Lower leg skin (tissue), 3 donors: ENCODE data around the gene ZDHHC7.

ENCODE experiments used
- CTCF ChIP-seq, 3 donors: fragments of 450-650 bp; IDR thresholded peaks; one replicate each; pipeline ENCODE4 v1.5.1; 2016; ENCODE audit warnings: antibody characterized with exemption in 3 of 3, mild to moderate bottlenecking in 3 of 3, moderate library complexity in 2 of 3
- POLR2A ChIP-seq, 2 donors: fragments of 450-650 bp; IDR thresholded peaks; one replicate each; pipeline ENCODE4 v1.6.1; 2016 to 2017; ENCODE audit warnings: antibody characterized with exemption in 2 of 2, mild to moderate bottlenecking in 1 of 2, moderate library complexity in 1 of 2

- TF ChIP-seq CTCF (IDR thresholded peaks at IDR 0.05) (no peak), POLR2A (IDR thresholded peaks at IDR 0.05) (no peak)
These were observed 20.1 kb upstream of the ZDHHC7 start for GRCh38 chr16:85031451-85031850.
